Left renal pelvis (tissue), 4 donors: ENCODE data around the gene IRF7. TPM values are rescaled to one million over a fixed set of nuclear protein-coding genes. Genes with fewer than 3 reads are reported as not detected.
"Not testable (repeated sequence)": the region's sequence is repeated elsewhere in the genome, so short reads cannot be mapped to it uniquely, and the experiment has no call there.

Source experiments
- DNase-seq, 4 donors: peaks; one replicate each; pipeline ENCODE4 v3.0.0-alpha.2; 2013; ENCODE audit warnings: low read depth in 4 of 4, low spot score in 3 of 4
- polyA plus RNA-seq, 4 donors: library from polyadenylated mRNA; unstranded; fragments of 120-200 nt; gene quantifications; one replicate each; pipeline ENCODE4 v1.2.1, GENCODE V29; 2013; ENCODE audit not compliant: insufficient read length in 4 of 4

Gene IRF7
- 10 to 100 TPM in 1 of 4 donors, 1 to 10 TPM in 3; 4.6 to 14.7 (median 8.5) TPM for polyA plus RNA-seq

- peak; percentile 73 to 83 (median 80) for DNase-seq
Observed at GRCh38 chr11:615504-616319, at the start of gene IRF7. Gene IRF7 (minus strand): TSS chr11:615950. CDS start chr11:615364, 586 bp downstream.

DNA sequence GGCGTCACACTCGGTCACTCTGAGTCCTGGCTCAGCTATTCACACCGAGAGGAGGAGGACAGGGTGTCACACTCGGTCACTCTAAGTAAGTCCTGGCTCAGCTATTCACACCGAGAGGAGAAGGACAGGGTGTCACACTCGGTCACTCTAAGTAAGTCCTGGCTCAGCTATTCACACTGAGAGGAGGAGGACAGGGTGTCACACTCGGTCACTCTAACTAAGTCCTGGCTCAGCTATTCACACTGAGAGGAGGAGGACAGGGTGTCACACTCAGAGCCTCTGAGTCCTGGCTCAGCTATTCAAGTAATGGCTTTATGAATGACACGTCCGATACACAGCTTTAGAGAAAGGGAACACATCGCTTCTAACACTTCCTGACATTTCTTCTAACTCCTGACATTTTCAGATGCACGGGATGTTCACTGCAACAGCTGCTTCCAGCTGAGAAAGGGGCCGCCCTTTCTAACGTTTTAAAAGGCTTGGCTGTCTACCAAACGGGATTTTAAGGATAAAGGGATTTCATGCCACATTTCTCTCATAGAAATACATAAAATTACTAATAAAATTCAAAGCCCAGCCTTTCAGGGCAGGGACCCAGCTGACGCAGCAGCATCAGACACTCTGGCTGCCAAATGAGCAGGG, 49.4 kb upstream of the IRF7 start:
- DNase-seq = peak in 2 of 4 donors; percentile 14 to 26

DNA sequence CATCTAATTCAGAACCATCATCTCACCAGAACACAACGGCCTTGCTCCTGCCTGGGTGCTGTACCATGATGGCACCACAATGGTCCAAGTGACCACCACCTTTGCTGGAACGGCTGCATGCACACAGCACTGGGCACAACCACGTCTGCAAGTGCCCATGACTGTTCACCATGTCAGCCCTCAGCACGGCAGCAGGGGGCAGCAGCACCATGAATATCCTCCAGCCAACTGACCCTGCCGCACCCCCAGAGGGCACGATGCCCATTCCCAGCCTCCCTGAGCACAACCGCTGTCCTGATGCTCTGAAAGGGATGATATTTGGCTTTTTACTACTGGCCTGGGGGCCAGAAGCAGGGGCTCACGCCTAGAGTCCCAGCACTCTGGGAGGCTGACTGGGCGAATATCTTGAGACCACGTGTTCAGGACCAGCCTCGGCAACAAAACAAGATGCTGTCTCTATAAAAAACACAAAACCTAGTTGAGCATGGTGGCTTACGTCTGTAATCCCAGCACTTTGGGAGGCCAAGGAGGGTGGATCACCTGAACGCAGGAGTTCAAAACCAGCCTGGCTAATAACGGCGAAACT, 47.0 kb upstream of the IRF7 start:
- no peak for DNase-seq

- DNase-seq = no peak
Observed at GRCh38 chr11:660681-661444, 45.1 kb upstream of the IRF7 start.

DNA sequence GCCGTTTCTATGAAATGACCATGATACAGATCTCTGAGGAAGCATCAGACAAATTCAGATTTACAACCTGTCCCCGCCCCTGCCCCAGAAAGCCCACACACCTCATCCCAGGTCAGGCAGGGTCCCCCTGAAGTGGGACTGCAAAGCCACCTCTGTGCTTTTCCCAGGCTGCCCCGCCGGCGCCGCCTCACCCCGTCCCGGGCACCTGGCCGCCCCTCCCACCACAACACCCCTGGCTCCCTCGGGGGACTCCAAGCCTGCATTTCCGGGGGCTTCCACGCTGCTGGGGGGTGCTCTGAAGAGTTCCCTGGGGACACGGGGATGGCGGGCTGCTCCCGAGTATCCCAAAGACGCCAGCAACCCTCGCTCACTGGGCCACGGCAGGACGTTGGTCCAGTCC, 44.5 kb upstream of the IRF7 start:
- no peak for DNase-seq

DNA sequence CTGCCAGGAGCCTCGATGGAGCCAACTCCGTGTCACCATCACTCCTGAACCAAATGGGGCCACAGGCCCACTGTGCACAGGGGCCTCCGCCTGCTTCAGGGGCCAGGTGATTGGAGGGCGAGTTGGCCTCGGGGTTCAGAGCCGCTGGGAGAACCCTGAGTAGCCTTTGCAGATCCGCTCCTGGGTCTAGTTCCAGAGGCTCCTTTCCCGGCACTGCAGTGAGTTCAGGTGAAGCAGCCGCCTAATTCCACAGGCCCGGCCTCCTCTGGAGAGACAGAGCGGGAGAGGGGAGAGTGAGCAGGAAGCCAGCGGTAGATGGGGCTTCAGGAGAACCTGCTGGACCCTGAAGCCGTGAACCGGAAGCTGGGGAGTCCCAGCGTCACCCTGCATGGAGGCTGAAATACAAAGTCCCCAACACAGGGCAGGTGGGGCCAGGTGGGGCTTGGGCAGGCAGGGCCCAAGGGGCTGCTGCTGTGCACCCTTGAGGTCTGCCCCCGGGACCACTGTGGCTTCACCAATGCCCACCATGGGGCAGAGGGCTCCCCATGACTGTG, 43.9 kb upstream of the IRF7 start:
- DNase-seq = no peak

- DNase-seq = no peak
Observed at GRCh38 chr11:657691-658126, 42.0 kb upstream of the IRF7 start.

DNA sequence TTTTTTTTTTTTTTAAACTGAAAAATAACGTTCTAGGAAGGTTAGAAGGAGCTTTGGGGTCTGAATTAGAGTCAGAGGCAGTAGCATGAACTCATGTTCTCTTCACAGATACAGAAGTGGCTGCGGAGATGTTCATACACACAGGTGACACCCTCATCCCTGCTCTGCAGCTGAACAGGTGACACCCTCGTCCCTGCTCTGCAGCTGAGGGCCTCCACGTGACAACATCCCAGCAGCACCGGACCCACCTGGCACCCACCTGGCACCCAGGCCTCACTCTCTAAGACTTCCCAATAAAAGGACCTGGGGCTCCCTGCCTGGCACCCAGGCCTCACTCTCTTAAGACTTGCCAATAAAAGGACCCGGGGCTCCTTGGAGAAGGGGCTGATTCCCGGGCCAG, 41.1 kb upstream of the IRF7 start:
- no peak for DNase-seq

GRCh38 chr11:656426-656825, 40.7 kb upstream of the IRF7 start:
- no peak for DNase-seq

GRCh38 chr11:655036-655726, 39.4 kb upstream of the IRF7 start:
- DNase-seq = no peak

DNA sequence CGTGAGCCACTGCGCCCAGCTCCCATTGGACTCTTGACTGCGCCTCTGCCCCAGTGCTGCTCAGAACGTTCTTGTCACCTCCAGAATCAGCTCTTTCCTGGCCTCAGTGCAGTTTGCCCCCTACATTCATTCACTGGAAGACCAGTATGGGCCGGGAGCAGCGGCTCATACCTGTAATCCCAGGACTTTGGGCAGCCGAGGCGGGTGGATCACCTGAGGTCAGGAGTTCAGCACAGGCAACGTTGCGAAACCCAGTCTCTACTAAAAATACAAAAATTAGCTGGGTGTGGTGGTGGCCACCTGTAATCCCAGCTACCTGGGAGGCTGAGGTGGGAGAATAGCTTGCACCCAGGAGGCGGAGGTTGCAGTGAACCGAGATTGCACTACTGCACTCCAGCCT, 38.7 kb upstream of the IRF7 start:
- not testable (repeated sequence) for DNase-seq

GRCh38 chr11:653837-654236, 38.1 kb upstream of the IRF7 start:
- DNase-seq = no peak

- DNase-seq = not testable (repeated sequence)
Observed at GRCh38 chr11:653136-653535, 37.4 kb upstream of the IRF7 start.

- no peak for DNase-seq
Observed at GRCh38 chr11:650482-650881, 34.7 kb upstream of the IRF7 start.

DNA sequence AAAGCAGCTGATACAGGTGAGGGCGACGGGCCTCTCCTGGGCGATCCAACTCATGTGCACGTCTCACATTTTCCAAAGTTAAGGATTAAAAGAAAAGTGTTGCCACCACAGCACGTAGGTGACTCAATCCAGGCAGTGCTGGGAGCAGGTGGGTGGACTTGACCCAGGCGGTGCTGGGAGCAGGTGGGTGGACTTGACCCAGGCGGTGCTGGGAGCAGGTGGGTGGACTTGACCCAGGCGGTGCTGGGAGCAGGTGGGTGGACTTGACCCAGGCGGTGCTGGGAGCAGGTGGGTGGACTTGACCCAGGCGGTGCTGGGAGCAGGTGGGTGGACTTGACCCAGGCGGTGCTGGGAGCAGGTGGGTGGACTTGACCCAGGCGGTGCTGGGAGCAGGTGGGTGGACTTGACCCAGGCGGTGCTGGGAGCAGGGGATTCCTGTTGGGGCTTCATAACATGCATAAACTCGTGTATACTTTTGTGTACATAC, 32.0 kb upstream of the IRF7 start:
- DNase-seq = not testable (repeated sequence)

GRCh38 chr11:646214-646613, 30.5 kb upstream of the IRF7 start:
- DNase-seq = no peak

GRCh38 chr11:645536-645935, 29.8 kb upstream of the IRF7 start:
- no peak for DNase-seq

GRCh38 chr11:643849-644738, 28.3 kb upstream of the IRF7 start:
- DNase-seq = no peak

DNA sequence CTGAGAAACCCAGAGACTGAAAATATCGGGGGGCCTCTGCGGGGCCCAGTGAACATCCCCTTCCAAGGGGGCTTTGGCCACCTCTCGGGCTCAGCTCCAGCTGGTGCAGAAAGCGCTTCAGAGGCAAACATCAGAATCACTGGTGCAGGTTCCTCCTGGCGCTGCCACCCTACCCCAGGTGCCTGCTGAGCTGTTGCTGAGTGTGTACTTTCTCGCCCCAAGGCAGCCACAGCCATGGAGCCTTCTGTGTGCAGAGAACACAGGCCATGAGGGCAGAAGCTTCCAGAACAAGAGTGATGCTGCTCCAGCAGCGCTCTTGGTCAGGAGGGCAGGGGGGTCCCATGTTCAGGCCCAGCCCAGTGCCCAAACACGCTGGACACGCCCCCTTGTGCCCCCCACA, 27.6 kb upstream of the IRF7 start:
- DNase-seq = no peak
